K562 (cell line): ENCODE results near the gene TRAF3IP1. TPM values are rescaled to one million over a fixed set of nuclear protein-coding genes. Genes with fewer than 3 reads are reported as not detected.

Experiments used
- ATAC-seq: fragments of 200-7000 bp; cut with Tn5 transposase; 3 replicates; pipeline ENCODE4 v1.9.1; 2020; ENCODE audit warnings: moderate library complexity
- BruUV-seq: library from RNA; stranded (reverse); fragments of 400-500 nt; replicated peaks from 2 replicates; lab custom pipeline; 2021; lab: Mats Ljungman, UMichigan
- CTCF ChIA-PET: fragments of 300-600 bp; formaldehyde crosslinking; extraction: SDS; loops from one replicate; lab custom pipeline; 2021; ENCODE audit warnings: low intra/inter-chr PET ratio; lab: Yijun Ruan, JAX
- POLR2A ChIA-PET: fragments of 300-600, 350-650 bp; sonication (Branson Sonifier 250); formaldehyde crosslinking; extraction: SDS; loops from one replicate; lab custom pipeline; 2021; ENCODE audit warnings: antibody characterized with exemption, inconsistent platforms; lab: Yijun Ruan, JAX
- DNase-seq, 4 experiments: peaks; one replicate each; pipeline versions ENCODE4 v3.0.0 to v3.0.0-alpha.2; 2011 to 2018; ENCODE audit warnings: low spot score in 3 of 4, mixed read lengths in 3 of 4; ENCODE audit errors: extremely low read depth in 1 of 4
- FAIRE-seq: peaks from 2 replicates; lab custom pipeline; 2011; peaks lifted over from hg19 to GRCh38; lab: Jason Lieb, UNC
- H2AFZ ChIP-seq: 2 replicates; pipeline ENCODE4 v1.6.0; 2011; ENCODE audit warnings: low read depth, low read length, control low read depth, inconsistent platforms
- H3K27ac ChIP-seq: fragments of 200-600 bp; 3 replicates; pipeline ENCODE4 v1.8.0; 2011; ENCODE audit warnings: low read depth, mild to moderate bottlenecking, control low read depth, inconsistent platforms, low read length, moderate library complexity, mixed read lengths; ENCODE audit errors: extremely low read depth
- H3K27me3 ChIP-seq, 2 experiments: fragments of 300-600 bp in 1 of 2; 2 replicates in 1 of 2; 3 replicates in 1 of 2; pipeline versions ENCODE4 v1.6.0 to v1.8.0; 2011; ENCODE audit warnings: inconsistent platforms in 2 of 2, low read length in 2 of 2, mild to moderate bottlenecking in 1 of 2, mixed read lengths in 1 of 2, moderate library complexity in 1 of 2; ENCODE audit not compliant: control insufficient read depth in 2 of 2, insufficient read depth in 2 of 2
- H3K36me3 ChIP-seq: fragments of 300-600 bp; 3 replicates; pipeline ENCODE4 v1.8.0; 2011; ENCODE audit warnings: mild to moderate bottlenecking, low read length, inconsistent platforms; ENCODE audit not compliant: control insufficient read depth, insufficient read depth
- H3K4me1 ChIP-seq, 2 experiments: fragments of 200-600 bp in 1 of 2; replicated peaks in 1 of 2; 2 replicates in 1 of 2; 3 replicates in 1 of 2; pipeline versions ENCODE4 v1.5.1 to v1.8.0; 2011; ENCODE audit warnings: inconsistent platforms in 2 of 2, low read length in 2 of 2, mild to moderate bottlenecking in 1 of 2, mixed read lengths in 1 of 2, moderate library complexity in 1 of 2; ENCODE audit not compliant: control insufficient read depth in 2 of 2, insufficient read depth in 2 of 2
- H3K4me2 ChIP-seq: 2 replicates; pipeline ENCODE4 v1.6.1; 2011; ENCODE audit warnings: low read length, control low read depth, inconsistent platforms, mixed read lengths; ENCODE audit not compliant: insufficient read depth
- H3K4me3 ChIP-seq: fragments of 200-600 bp; sonication (generic), shearing (Covaris generic); 2 replicates; pipeline ENCODE4 v1.5.1; 2016; ENCODE audit warnings: control low read depth, inconsistent platforms
- H3K79me2 ChIP-seq: fragments of 200-600 bp; 3 replicates; pipeline ENCODE4 v1.8.0; 2011; ENCODE audit warnings: low read length, inconsistent platforms; ENCODE audit not compliant: control insufficient read depth, insufficient read depth
- H3K9ac ChIP-seq, 2 experiments: 2 replicates each; pipeline versions ENCODE4 v1.6.0 to v1.6.1; 2011; ENCODE audit warnings: low read depth in 2 of 2, low read length in 2 of 2, control low read depth in 1 of 2, inconsistent platforms in 1 of 2, mild to moderate bottlenecking in 1 of 2, mixed read lengths in 1 of 2; ENCODE audit not compliant: insufficient read depth in 1 of 2
- H3K9me1 ChIP-seq: one replicate; pipeline ENCODE4 v1.6.0; 2011; ENCODE audit warnings: inconsistent platforms, mild to moderate bottlenecking, low read length, moderate library complexity; ENCODE audit not compliant: control insufficient read depth, insufficient read depth
- H3K9me3 ChIP-seq: replicated peaks from 2 replicates; pipeline ENCODE4 v1.5.1; 2011; ENCODE audit warnings: low read depth, low read length, inconsistent platforms; ENCODE audit not compliant: control insufficient read depth, insufficient read depth
- H4K20me1 ChIP-seq: replicated peaks from 2 replicates; pipeline ENCODE4 v1.6.1; 2011; ENCODE audit warnings: low read length, inconsistent platforms, mixed read lengths; ENCODE audit not compliant: control insufficient read depth, insufficient read depth
- CBX3 ChIP-seq, 2 experiments: IDR thresholded peaks; 1 replicate in 1 of 2; 2 replicates in 1 of 2; pipeline ENCODE4 v1.6.1; 2012; ENCODE audit warnings: inconsistent platforms in 2 of 2, low read length in 2 of 2, borderline replicate concordance in 1 of 2, control low read depth in 1 of 2
- CCAR2 ChIP-seq: fragments of 200-400 bp; formaldehyde crosslinking; IDR thresholded peaks from 2 replicates; pipeline ENCODE4 v1.6.1; 2017; ENCODE audit warnings: mild to moderate bottlenecking, low read depth, low read length
- HNRNPUL1 ChIP-seq: fragments of 200-400 bp; formaldehyde crosslinking; IDR thresholded peaks from 2 replicates; pipeline ENCODE4 v1.6.1; 2017; ENCODE audit warnings: low read length
- MEF2A ChIP-seq: IDR thresholded peaks from 2 replicates; pipeline ENCODE4 v1.6.1; 2011; ENCODE audit warnings: low read depth, mild to moderate bottlenecking, low read length, moderate library complexity; ENCODE audit not compliant: control insufficient read depth
- MTA3 ChIP-seq: fragments of 450-650 bp; formaldehyde crosslinking; IDR thresholded peaks from 2 replicates; pipeline ENCODE4 v1.6.1; 2017; ENCODE audit warnings: mild to moderate bottlenecking, borderline replicate concordance
- TRIM28 ChIP-seq: fragments of 450-650 bp; IDR thresholded peaks from 2 replicates; pipeline ENCODE4 v1.6.1; 2017
- VEZF1 ChIP-seq: fragments of 200-800 bp; sonication (Bioruptor generic); IDR thresholded peaks from 2 replicates; pipeline ENCODE4 v1.6.1; 2017; ENCODE audit warnings: missing genetic modification characterization, missing compliant biosample characterization
- WGBS: fragments of 100-300 bp; shearing (Covaris generic); methylation state at CpG from one replicate; pipeline ENCODE4 v1.1.6; 2016; ENCODE audit warnings: low coverage, mixed read lengths; ENCODE audit not compliant: insufficient coverage; ENCODE audit errors: missing lambda C conversion rate; 5-methylcytosine and 5-hydroxymethylcytosine counted together
- in situ Hi-C: fragments of 300-500 bp; cut with MboI; formaldehyde crosslinking; loops from 4 replicates; pipeline ENCODE4 v1.15.0; 2018; ENCODE audit warnings: inconsistent platforms, mixed read lengths
- intact Hi-C: fragments of 100-400 bp; cut with micrococcal nuclease; formaldehyde crosslinking; loops from 2 replicates; pipeline ENCODE4 v1.14.2; 2022
- polyA plus RNA-seq, 8 experiments: library from polyadenylated mRNA; depleted of rRNA in 4 of 8; stranded (reverse) in 5 of 8; unstranded in 3 of 8; fragments of >200 nt; fragmentation: Nextera tagmentation in 2 of 8; fragmentation: Illumina TruSeq in 1 of 8; extraction: Ambion mirVana in 2 of 8; extraction: Trizol in 1 of 8; gene quantifications; 2 replicates each; pipeline versions ENCODE4 v1.2.1 to v1.2.3, GENCODE V29; 2011 to 2014; ENCODE audit warnings: inconsistent platforms in 1 of 8, missing spikeins in 1 of 8
- total RNA-seq, 7 experiments: library from RNA; depleted of rRNA in 6 of 7; stranded (reverse); fragments of >200 nt in 6 of 7; fragmentation: Illumina TruSeq in 2 of 7; extraction: Trizol in 2 of 7; gene quantifications; 2 replicates each; pipeline versions ENCODE4 v1.2.1 to v1.2.3, GENCODE V29; 2011 to 2021; ENCODE audit warnings: low replicate concordance in 1 of 7

TRAF3IP1 gene
- total and polyA plus RNA-seq, 9 of the 15 experiments (the other 6 are each of a cell fraction or from before 2014, with no cell fraction given): 1.3 to 7.4 (median 3.4) TPM

GRCh38 chr2:238413368-238413767 is 93.0 kb downstream of the TRAF3IP1 start (continued):
- no peak for TF ChIP-seq MEF2A
- TF ChIP-seq, all 486 proteins: peak for 0

- intact Hi-C loops (no loop called here), in situ Hi-C loops (no loop called here)
- no peaks in the 10 kb centered on the region for H4K20me1 ChIP-seq
- H3K79me2 ChIP-seq: peaks cover 9% of the 10 kb centered on the region
- no peak overlapping the region for H3K27ac ChIP-seq
- H3K9ac ChIP-seq: no peak overlapping the region
- H2AFZ ChIP-seq: no peak overlapping the region
- DNase-seq (no peak), ATAC-seq (no peak), FAIRE-seq (no peak)
- H3K27me3 ChIP-seq: no peaks in the 10 kb centered on the region
- WGBS: 76% methylated on average over 10 of the region's 12 CpGs
- peaks cover 13 to 18% of the 10 kb centered on the region in 2 experiments; a peak in 4 of 5 replicates for H3K4me1 ChIP-seq
- CTCF ChIA-PET: no interaction called here
- no peaks in the 10 kb centered on the region for H3K9me1 ChIP-seq
- no peaks in the 10 kb centered on the region for H3K9me3 ChIP-seq
- H3K36me3 ChIP-seq: no peaks in the 10 kb centered on the region
- H3K4me2 ChIP-seq: no peak overlapping the region
- no peak for TF ChIP-seq MTA3
- H3K4me3 ChIP-seq: no peak overlapping the region
- POLR2A ChIA-PET: interaction anchor here (0.5 kb wide), 1 partner anchor 11 kb away, joined by 3 read pairs; no protein-coding TSS in a partner anchor
- no TSS peak for BruUV-seq
Measured at GRCh38 chr2:238415036-238415764, 94.9 kb downstream of the TRAF3IP1 start.

- Histone ChIP-seq H3K36me3 (no peaks in the 10 kb centered on the region), H2AFZ (no peak overlapping the region), H3K27ac (no peak overlapping the region), H3K4me2 (no peak overlapping the region), H3K27me3 (no peaks in the 10 kb centered on the region), H3K4me3 (no peak overlapping the region), H3K9me1 (no peaks in the 10 kb centered on the region), H3K9me3 (no peaks in the 10 kb centered on the region), H4K20me1 (no peaks in the 10 kb centered on the region), H3K4me1 (peaks cover 16 to 25% of the 10 kb centered on the region in 2 experiments; a peak in 4 of 5 replicates), H3K9ac (no peak overlapping the region), H3K79me2 (peaks cover 15% of the 10 kb centered on the region)
- ChIA-PET CTCF (no interaction called here), POLR2A (no interaction called here)
- 88% methylated on average over 5 of the region's 5 CpGs for WGBS
- no peak for DNase-seq
- in situ Hi-C loops: no loop called here
- TF ChIP-seq CBX3 (IDR thresholded peaks at IDR 0.05; ENCODE audit: borderline replicate concordance in 1 of 2, low read length in 2 of 2): peak in 1 of 2 experiments; percentile 50; a peak in 1 of 3 replicates
- TF ChIP-seq HNRNPUL1: no peak
- peak; percentile 24; the same call in 1 of the 2 replicates for TF ChIP-seq TRIM28
- TF ChIP-seq VEZF1 (CRISPR knock-in tag): no peak
- TF ChIP-seq CCAR2: no peak
- ATAC-seq: no peak
- no TSS peak for BruUV-seq
- intact Hi-C loops: no loop called here
- FAIRE-seq: no peak
Measured at GRCh38 chr2:238415893-238416292, 95.6 kb downstream of the TRAF3IP1 start.
